K562 (cell line): ENCODE measurements around the gene CENPB. TPM values are rescaled to one million over a fixed set of nuclear protein-coding genes. Genes with fewer than 3 reads are reported as not detected.

ENCODE experiments used
- CREB1 ChIP-seq, 2 experiments: sonication (generic) in 1 of 2; formaldehyde crosslinking in 1 of 2; IDR thresholded peaks; 2 replicates each; pipeline versions ENCODE4 v1.6.1 to v1.8.0; 2012 to 2022; ENCODE audit warnings: inconsistent platforms in 1 of 2, mild to moderate bottlenecking in 1 of 2, missing genetic modification reagents in 1 of 2, moderate library complexity in 1 of 2
- FOXA3 ChIP-seq, 2 experiments: fragments of 450-650 bp in 1 of 2; sonication (generic) in 1 of 2; formaldehyde crosslinking; IDR thresholded peaks in 1 of 2; conservative IDR thresholded peaks in 1 of 2; 2 replicates each; pipeline versions ENCODE4 v1.4.0 to v1.8.0; 2020 to 2022; ENCODE audit warnings: mild to moderate bottlenecking in 2 of 2, missing genetic modification reagents in 1 of 2
- FOXJ3 ChIP-seq: sonication (generic); formaldehyde crosslinking; IDR thresholded peaks from 2 replicates; pipeline ENCODE4 v1.4.0; 2020; ENCODE audit warnings: mild to moderate bottlenecking, missing genetic modification reagents
- FOXM1 ChIP-seq, 2 experiments: fragments of 450-650 bp in 1 of 2; sonication (generic) in 1 of 2; formaldehyde crosslinking in 1 of 2; IDR thresholded peaks; 2 replicates each; pipeline versions ENCODE4 v1.6.1 to v1.9.0; 2017 to 2022; ENCODE audit warnings: low read depth in 2 of 2, mild to moderate bottlenecking in 2 of 2, missing genetic modification reagents in 1 of 2, moderate library complexity in 1 of 2
- FOXP1 ChIP-seq: sonication (generic); formaldehyde crosslinking; IDR thresholded peaks from 2 replicates; pipeline ENCODE4 v1.8.0; 2022; ENCODE audit warnings: mild to moderate bottlenecking, missing genetic modification reagents
- GATAD2B ChIP-seq: fragments of 450-650 bp; IDR thresholded peaks from 2 replicates; pipeline ENCODE4 v1.6.1; 2017; ENCODE audit warnings: mild to moderate bottlenecking, borderline replicate concordance
- JUN ChIP-seq, 2 experiments: sonication (generic) in 1 of 2; formaldehyde crosslinking in 1 of 2; IDR thresholded peaks; 2 replicates each; pipeline versions ENCODE4 v1.6.1 to v1.8.0; 2012 to 2022; ENCODE audit warnings: borderline replicate concordance in 2 of 2, mild to moderate bottlenecking in 2 of 2, improper control_type of control experiment in 1 of 2, low read depth in 1 of 2, low read length in 1 of 2, missing genetic modification reagents in 1 of 2
- POLR2A ChIP-seq: fragments of 450-650 bp; conservative IDR thresholded peaks from 2 replicates; pipeline ENCODE4 v1.6.1; 2016
- SAFB ChIP-seq: fragments of 200-400 bp; formaldehyde crosslinking; IDR thresholded peaks from 2 replicates; pipeline ENCODE4 v1.6.1; 2017; ENCODE audit warnings: low read depth, low read length, borderline replicate concordance
- USF1 ChIP-seq: sonication (generic); formaldehyde crosslinking; IDR thresholded peaks from 2 replicates; pipeline ENCODE4 v1.9.0; 2022; ENCODE audit warnings: mild to moderate bottlenecking, missing genetic modification reagents
- ZNF592 ChIP-seq: fragments of 450-650 bp; IDR thresholded peaks from 2 replicates; pipeline ENCODE4 v1.6.1; 2017; ENCODE audit warnings: antibody characterized with exemption, mild to moderate bottlenecking
- polyA plus RNA-seq, 8 experiments: library from polyadenylated mRNA; depleted of rRNA in 4 of 8; stranded (reverse) in 5 of 8; unstranded in 3 of 8; fragments of >200 nt; fragmentation: Nextera tagmentation in 2 of 8; fragmentation: Illumina TruSeq in 1 of 8; extraction: Ambion mirVana in 2 of 8; extraction: Trizol in 1 of 8; gene quantifications; 2 replicates each; pipeline versions ENCODE4 v1.2.1 to v1.2.3, GENCODE V29; 2011 to 2014; ENCODE audit warnings: inconsistent platforms in 1 of 8, missing spikeins in 1 of 8
- total RNA-seq, 7 experiments: library from RNA; depleted of rRNA in 6 of 7; stranded (reverse); fragments of >200 nt in 6 of 7; fragmentation: Illumina TruSeq in 2 of 7; extraction: Trizol in 2 of 7; gene quantifications; 2 replicates each; pipeline versions ENCODE4 v1.2.1 to v1.2.3, GENCODE V29; 2011 to 2021; ENCODE audit warnings: low replicate concordance in 1 of 7
- TF ChIP-seq, protein P1 (sequence below): sonication (generic); formaldehyde crosslinking; IDR thresholded peaks from 2 replicates; pipeline ENCODE4 v1.9.0; 2022; ENCODE audit warnings: mild to moderate bottlenecking, missing genetic modification reagents
- TF ChIP-seq, protein P2 (sequence below), 3 experiments: fragments of 200-800 bp in 1 of 3; sonication (Bioruptor generic) in 1 of 3; sonication (generic) in 1 of 3; formaldehyde crosslinking in 1 of 3; IDR thresholded peaks; 2 replicates each; pipeline versions ENCODE4 v1.6.1 to v1.8.0; 2016 to 2022; ENCODE audit warnings: mild to moderate bottlenecking in 2 of 3, missing compliant biosample characterization in 2 of 3, missing genetic modification characterization in 2 of 3, missing genetic modification reagents in 1 of 3

Gene CENPB
- total and polyA plus RNA-seq, 9 of the 15 experiments (the other 6 are each of a cell fraction or from before 2014, with no cell fraction given), result 0.17 to 70.8 (median 24.9) TPM

DNA sequence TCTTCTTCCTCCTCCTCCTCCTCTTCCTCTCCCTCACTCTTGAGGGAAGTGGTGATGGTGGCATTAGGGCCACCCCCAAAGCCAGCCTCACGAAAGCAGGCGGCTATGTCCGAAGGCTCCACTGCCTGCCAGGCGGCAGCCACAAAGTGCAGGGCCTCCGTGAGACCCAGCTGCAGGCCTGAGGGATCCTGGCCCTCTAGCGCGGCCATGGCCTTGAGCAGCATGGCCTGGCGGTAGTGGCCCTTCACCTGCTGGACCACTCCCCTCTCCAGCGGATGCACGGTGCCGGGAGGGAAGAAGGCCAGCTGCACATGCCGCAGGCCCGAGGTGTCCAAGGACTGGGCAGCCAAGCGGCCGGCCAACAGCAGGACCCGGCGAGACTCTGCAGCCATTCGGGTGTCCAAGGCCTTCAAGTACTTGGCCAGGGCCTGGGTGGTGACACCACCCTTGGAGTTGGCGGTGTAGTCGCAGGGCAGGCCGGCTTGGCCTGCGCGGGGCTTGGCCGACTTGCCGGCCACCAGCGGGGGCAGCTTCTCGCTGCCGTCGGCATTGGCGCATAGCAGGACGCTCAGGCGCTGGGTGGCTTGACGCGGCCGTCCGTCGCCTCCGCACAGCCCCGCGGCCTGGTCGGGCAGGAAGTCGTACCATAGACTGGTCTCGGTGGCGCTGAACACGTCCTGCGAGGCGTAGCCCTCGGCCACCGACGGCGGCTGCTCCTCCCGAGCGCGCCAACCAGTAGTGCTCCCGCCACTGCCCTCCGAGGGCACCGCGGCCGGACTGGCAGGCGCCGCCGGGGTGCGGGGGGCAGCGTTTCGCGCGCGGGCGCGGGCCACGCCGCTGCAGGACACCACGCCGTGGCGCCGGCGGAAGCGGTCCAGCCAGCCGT is 1.1 kb downstream of the CENPB start (continued):
- no peak for TF ChIP-seq FOXM1 (IDR thresholded peaks at IDR 0.05; ENCODE audit: low read depth)
- TF ChIP-seq FOXM1 (CRISPR knock-in tag; IDR thresholded peaks at IDR 0.05; ENCODE audit: low read depth), result peak; percentile 63; the same call in 1 of the 2 replicates
- TF ChIP-seq CREB1 (IDR thresholded peaks at IDR 0.05), result peak; percentile 49; the same call in 1 of the 2 replicates
- peak; percentile 30; the same call in 1 of the 2 replicates for TF ChIP-seq CREB1 (CRISPR knock-in tag; IDR thresholded peaks at IDR 0.05)
- TF ChIP-seq, protein P1, sequence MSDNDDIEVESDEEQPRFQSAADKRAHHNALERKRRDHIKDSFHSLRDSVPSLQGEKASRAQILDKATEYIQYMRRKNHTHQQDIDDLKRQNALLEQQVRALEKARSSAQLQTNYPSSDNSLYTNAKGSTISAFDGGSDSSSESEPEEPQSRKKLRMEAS (CRISPR knock-in tag), result peak; percentile 24
- TF ChIP-seq, protein P2, sequence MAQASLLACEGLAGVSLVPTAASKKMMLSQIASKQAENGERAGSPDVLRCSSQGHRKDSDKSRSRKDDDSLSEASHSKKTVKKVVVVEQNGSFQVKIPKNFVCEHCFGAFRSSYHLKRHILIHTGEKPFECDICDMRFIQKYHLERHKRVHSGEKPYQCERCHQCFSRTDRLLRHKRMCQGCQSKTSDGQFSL (CRISPR knock-in tag; IDR thresholded peaks at IDR 0.05), result no peak; the same call in 1 of the 2 replicates
- TF ChIP-seq, protein P2 (tag; IDR thresholded peaks at IDR 0.05), result no peak
- 0 out of 2 replicates have a peak, but pooled peaks have one; percentile 11 for TF ChIP-seq SAFB
- 0 out of 2 replicates have a peak, but pooled peaks have one; percentile 51 for TF ChIP-seq GATAD2B
- TF ChIP-seq ZNF592, result peak; percentile 52; the same call in 1 of the 2 replicates
- peak; percentile 37; the same call in 1 of the 2 replicates for TF ChIP-seq USF1 (CRISPR knock-in tag)
- TF ChIP-seq FOXP1, result peak; percentile 83
- peak in 1 of 2 experiments; percentile 40; a peak in 1 of 4 replicates for TF ChIP-seq FOXA3 (CRISPR knock-in tag; conservative IDR thresholded peaks at IDR 0.05 in 1 of 2, IDR thresholded peaks at IDR 0.05 in 1 of 2)
- no peak for TF ChIP-seq JUN (IDR thresholded peaks at IDR 0.05; ENCODE audit: borderline replicate concordance, low read depth, low read length)
- peak; percentile 84; the same call in 1 of the 2 replicates for TF ChIP-seq JUN (CRISPR knock-in tag; IDR thresholded peaks at IDR 0.05; ENCODE audit: borderline replicate concordance)
- no peak for TF ChIP-seq POLR2A
- TF ChIP-seq FOXJ3 (CRISPR knock-in tag), result no peak
